Nephron progenitor cell (in vitro differentiated cells): ENCODE measurements around the gene ARMH4.
A peak's percentile ranks its signal among the peaks of the same experiment; 100 is the strongest.

Source experiments
- DNase-seq: peaks from one replicate; pipeline ENCODE4 v3.0.0; 2021
- H3K27ac Mint-ChIP-seq: 2 replicates; pipeline ENCODE4 v1.8.0; 2021; ENCODE audit warnings: mild to moderate bottlenecking, moderate library complexity, mixed read lengths
- H3K27me3 Mint-ChIP-seq: 2 replicates; pipeline ENCODE4 v1.8.0; 2021; ENCODE audit warnings: mild to moderate bottlenecking, low read depth, mixed read lengths; ENCODE audit not compliant: poor library complexity
- H3K36me3 Mint-ChIP-seq: 2 replicates; pipeline ENCODE4 v1.8.0; 2021; ENCODE audit warnings: low read depth, mixed read lengths
- H3K4me1 Mint-ChIP-seq: 2 replicates; pipeline ENCODE4 v1.8.0; 2021; ENCODE audit warnings: mixed read lengths
- H3K4me3 Mint-ChIP-seq: 2 replicates; pipeline ENCODE4 v1.8.0; 2021; ENCODE audit warnings: mild to moderate bottlenecking, moderate library complexity, mixed read lengths
- H3K9me3 Mint-ChIP-seq: 2 replicates; pipeline ENCODE4 v1.8.0; 2021; ENCODE audit warnings: mild to moderate bottlenecking, moderate library complexity, mixed read lengths
- CTCF ChIP-seq: fragments of 200-600 bp; sonication (generic); IDR thresholded peaks from 2 replicates; pipeline ENCODE4 v1.5.0; 2021; ENCODE audit warnings: antibody characterized with exemption

ARMH4 gene

DNA sequence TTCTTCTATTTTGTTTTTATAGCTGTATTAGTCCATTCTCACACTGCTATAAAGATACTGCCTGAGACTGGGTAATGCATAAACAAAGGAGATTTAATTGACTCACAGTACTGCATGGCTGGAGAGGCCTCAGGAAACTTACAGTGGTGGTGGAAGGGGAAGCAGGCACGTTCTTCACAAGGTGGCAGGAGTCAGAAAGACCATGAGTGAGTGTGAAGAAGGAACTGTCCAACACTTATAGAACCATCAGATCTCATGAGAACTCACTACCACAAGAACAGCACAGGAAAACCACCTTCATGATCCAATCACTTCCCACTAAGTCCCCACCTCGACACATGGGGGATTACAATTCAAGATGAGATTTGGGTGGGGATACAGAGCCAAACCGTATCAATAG is 42.3 kb downstream of the ARMH4 start:
- TF ChIP-seq CTCF = no peak
- H3K27me3 Mint-ChIP-seq = peaks cover 6% of the 10 kb centered on the region
- no peaks in the 10 kb centered on the region for H3K4me1 Mint-ChIP-seq
- no peak overlapping the region for H3K27ac Mint-ChIP-seq
- H3K36me3 Mint-ChIP-seq = no peaks in the 10 kb centered on the region
- DNase-seq = no peak
- H3K9me3 Mint-ChIP-seq = no peaks in the 10 kb centered on the region
- no peak overlapping the region for H3K4me3 Mint-ChIP-seq

DNA sequence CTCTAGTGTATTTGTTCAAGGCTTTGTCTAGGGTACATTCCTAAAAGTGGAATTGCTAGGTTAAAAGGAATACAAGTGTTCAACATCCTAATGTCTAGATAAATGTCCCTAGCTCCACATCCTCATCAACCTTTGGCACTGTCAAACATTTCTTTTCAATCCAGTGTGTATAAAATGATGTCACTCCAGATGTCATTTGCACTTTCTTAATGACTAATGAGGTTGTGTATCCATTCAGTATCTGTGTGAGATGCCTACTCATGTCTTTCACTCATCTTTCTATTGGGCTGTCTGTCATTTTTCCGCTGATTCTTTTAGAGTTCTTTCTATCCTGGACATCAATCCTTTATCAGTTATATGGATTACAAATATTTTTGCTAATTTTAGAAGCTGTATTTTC is 43.3 kb downstream of the ARMH4 start:
- Mint-ChIP-seq H3K36me3 (no peaks in the 10 kb centered on the region), H3K27ac (no peak overlapping the region), H3K4me1 (no peaks in the 10 kb centered on the region), H3K4me3 (no peak overlapping the region), H3K27me3 (peaks cover 6% of the 10 kb centered on the region), H3K9me3 (no peaks in the 10 kb centered on the region)
- no peak for DNase-seq
- no peak for TF ChIP-seq CTCF

- Mint-ChIP-seq H3K27ac (no peak overlapping the region), H3K36me3 (no peaks in the 10 kb centered on the region), H3K4me3 (no peak overlapping the region), H3K27me3 (peaks cover 6% of the 10 kb centered on the region), H3K4me1 (no peaks in the 10 kb centered on the region), H3K9me3 (no peaks in the 10 kb centered on the region)
- peak; percentile 73 for TF ChIP-seq CTCF
- DNase-seq = peak; percentile 15
Observed at GRCh38 chr14:58107947-58108552, 44.0 kb downstream of the ARMH4 start.

DNA sequence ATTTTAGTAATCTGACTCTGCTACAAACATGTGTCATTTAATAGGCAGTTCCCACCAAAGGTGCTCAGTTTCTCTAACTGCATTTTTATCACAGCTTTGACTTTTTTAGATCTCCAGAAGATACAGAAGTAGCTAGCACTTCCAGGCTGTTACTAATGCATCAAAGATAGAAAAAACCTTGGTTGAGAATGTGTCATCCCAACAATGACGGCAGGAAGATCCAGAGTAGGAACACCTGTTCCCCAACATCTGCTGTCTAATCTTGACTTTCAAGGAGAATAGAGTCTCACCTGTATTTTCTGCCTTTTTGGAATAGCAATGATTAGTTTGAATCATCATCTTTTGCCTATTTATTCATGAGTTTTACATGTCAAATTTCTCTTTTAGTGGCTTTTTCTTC is 45.0 kb downstream of the ARMH4 start:
- no peak overlapping the region for H3K4me3 Mint-ChIP-seq
- H3K36me3 Mint-ChIP-seq = no peaks in the 10 kb centered on the region
- H3K4me1 Mint-ChIP-seq = no peaks in the 10 kb centered on the region
- H3K27ac Mint-ChIP-seq = no peak overlapping the region
- H3K27me3 Mint-ChIP-seq = peaks cover 6% of the 10 kb centered on the region
- no peaks in the 10 kb centered on the region for H3K9me3 Mint-ChIP-seq
- TF ChIP-seq CTCF = no peak
- DNase-seq = no peak

DNA sequence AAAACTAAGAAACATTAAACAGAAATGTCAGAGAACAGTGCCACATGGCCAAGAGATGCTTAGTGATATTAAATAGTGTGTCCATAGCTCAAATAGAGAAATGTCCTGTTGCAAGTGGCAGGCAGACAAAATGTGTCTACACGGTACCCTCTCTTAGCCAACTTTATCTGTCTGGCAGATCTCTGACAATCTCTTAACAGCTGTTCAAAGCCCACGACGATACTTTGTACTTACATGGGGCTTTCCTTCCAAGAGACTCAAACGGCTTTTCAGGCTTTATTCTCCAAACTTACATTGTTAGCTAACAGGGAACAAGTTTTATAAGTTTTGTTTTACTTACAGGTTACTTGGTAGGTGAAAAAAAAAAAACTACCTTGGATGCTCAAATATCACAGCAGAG is 45.6 kb downstream of the ARMH4 start:
- H3K27me3 Mint-ChIP-seq = peaks cover 6% of the 10 kb centered on the region
- TF ChIP-seq CTCF = no peak
- DNase-seq = no peak
- no peaks in the 10 kb centered on the region for H3K4me1 Mint-ChIP-seq
- no peak overlapping the region for H3K27ac Mint-ChIP-seq
- no peaks in the 10 kb centered on the region for H3K36me3 Mint-ChIP-seq
- H3K4me3 Mint-ChIP-seq = no peak overlapping the region
- no peaks in the 10 kb centered on the region for H3K9me3 Mint-ChIP-seq

DNA sequence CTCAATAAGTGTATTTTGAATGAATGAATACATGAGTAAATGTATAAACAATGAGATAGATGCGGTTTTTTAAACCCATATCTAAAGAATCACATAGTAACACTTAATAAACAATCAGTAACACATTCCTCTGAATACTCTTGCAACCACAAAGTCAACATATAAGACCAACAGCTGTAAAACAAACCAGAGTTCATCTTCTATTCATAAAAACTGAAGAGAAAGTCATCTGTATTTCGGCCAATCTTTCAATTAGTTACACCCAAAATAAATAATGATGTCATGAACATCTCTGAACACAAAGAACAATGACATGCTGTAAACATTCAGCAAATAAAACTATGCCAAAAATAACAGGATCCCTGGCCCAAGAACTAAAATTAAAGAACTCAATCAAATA is 47.2 kb downstream of the ARMH4 start:
- H3K4me3 Mint-ChIP-seq = no peak overlapping the region
- peaks cover 6% of the 10 kb centered on the region for H3K27me3 Mint-ChIP-seq
- H3K4me1 Mint-ChIP-seq = no peaks in the 10 kb centered on the region
- DNase-seq = no peak
- no peak overlapping the region for H3K27ac Mint-ChIP-seq
- no peaks in the 10 kb centered on the region for H3K9me3 Mint-ChIP-seq
- TF ChIP-seq CTCF = no peak
- no peaks in the 10 kb centered on the region for H3K36me3 Mint-ChIP-seq
